GM23248 (cell line): ENCODE measurements around the gene CLIP4.

ENCODE experiments used
- EZH2 ChIP-seq: fragments of 200-600 bp; sonication (generic); IDR thresholded peaks from 2 replicates; pipeline ENCODE4 v1.6.1; 2018; ENCODE audit warnings: antibody characterized with exemption, mild to moderate bottlenecking; ENCODE audit not compliant: insufficient read depth, poor library complexity, severe bottlenecking
- EZH2phosphoT487 ChIP-seq: fragments of 200-600 bp; sonication (generic); IDR thresholded peaks from 2 replicates; pipeline ENCODE4 v1.6.1; 2018; ENCODE audit warnings: antibody characterized with exemption, moderate library complexity, mild to moderate bottlenecking, low read depth; ENCODE audit not compliant: insufficient read depth

- TF ChIP-seq EZH2 (no peak), EZH2phosphoT487 (no peak)
Observed at GRCh38 chr2:29202819-29203495, 87.7 kb downstream of the CLIP4 start.
